ENCODE results near the gene EVI5L.

- peak; percentile 53 to 56 for TF ChIP-seq POLR2A (IDR thresholded peaks at IDR 0.05)
- TF ChIP-seq, protein P1, sequence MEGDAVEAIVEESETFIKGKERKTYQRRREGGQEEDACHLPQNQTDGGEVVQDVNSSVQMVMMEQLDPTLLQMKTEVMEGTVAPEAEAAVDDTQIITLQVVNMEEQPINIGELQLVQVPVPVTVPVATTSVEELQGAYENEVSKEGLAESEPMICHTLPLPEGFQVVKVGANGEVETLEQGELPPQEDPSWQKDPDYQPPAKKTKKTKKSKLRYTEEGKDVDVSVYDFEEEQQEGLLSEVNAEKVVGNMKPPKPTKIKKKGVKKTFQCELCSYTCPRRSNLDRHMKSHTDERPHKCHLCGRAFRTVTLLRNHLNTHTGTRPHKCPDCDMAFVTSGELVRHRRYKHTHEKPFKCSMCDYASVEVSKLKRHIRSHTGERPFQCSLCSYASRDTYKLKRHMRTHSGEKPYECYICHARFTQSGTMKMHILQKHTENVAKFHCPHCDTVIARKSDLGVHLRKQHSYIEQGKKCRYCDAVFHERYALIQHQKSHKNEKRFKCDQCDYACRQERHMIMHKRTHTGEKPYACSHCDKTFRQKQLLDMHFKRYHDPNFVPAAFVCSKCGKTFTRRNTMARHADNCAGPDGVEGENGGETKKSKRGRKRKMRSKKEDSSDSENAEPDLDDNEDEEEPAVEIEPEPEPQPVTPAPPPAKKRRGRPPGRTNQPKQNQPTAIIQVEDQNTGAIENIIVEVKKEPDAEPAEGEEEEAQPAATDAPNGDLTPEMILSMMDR (IDR thresholded peaks at IDR 0.05) = peak; percentile 35 to 68 (median 56)
Measured at GRCh38 chr19:7903244-7904073, 73.4 kb downstream of the EVI5L start, which contains the start of gene MAP2K7.
